H9 (cell line): ENCODE data around the gene ULK1. TPM values are rescaled to one million over a fixed set of nuclear protein-coding genes. Genes with fewer than 3 reads are reported as not detected.

ENCODE experiments used
- DNase-seq: peaks from one replicate; pipeline ENCODE4 v3.0.0-alpha.2; 2017
- H2AFZ ChIP-seq: one replicate; pipeline ENCODE4 v1.6.1; 2013; ENCODE audit warnings: mild to moderate bottlenecking, low read length, control low read depth, moderate library complexity
- H2AK5ac ChIP-seq: 2 replicates; pipeline ENCODE4 v1.6.1; 2013; ENCODE audit warnings: low read length, control low read depth, mixed read lengths; ENCODE audit not compliant: insufficient read length
- H2BK120ac ChIP-seq: one replicate; pipeline ENCODE4 v1.6.1; 2013; ENCODE audit warnings: low read depth, mild to moderate bottlenecking, low read length, control low read depth, inconsistent platforms; ENCODE audit not compliant: poor library complexity, severe bottlenecking
- H2BK12ac ChIP-seq: 2 replicates; pipeline ENCODE4 v1.6.1; 2013; ENCODE audit warnings: low read length, control low read depth, mixed read lengths, low read depth; ENCODE audit not compliant: insufficient read length
- H2BK15ac ChIP-seq: 2 replicates; pipeline ENCODE4 v1.6.1; 2013; ENCODE audit warnings: low read depth, low read length, control low read depth
- H2BK20ac ChIP-seq: one replicate; pipeline ENCODE4 v1.6.1; 2013; ENCODE audit warnings: low read depth, mild to moderate bottlenecking, low read length, control low read depth, inconsistent platforms; ENCODE audit not compliant: poor library complexity, severe bottlenecking
- H2BK5ac ChIP-seq: 2 replicates; pipeline ENCODE4 v1.6.1; 2013; ENCODE audit warnings: low read length, control low read depth, mixed read lengths; ENCODE audit not compliant: insufficient read length
- H3K14ac ChIP-seq: 2 replicates; pipeline ENCODE4 v1.6.1; 2013; ENCODE audit warnings: low read length, control low read depth; ENCODE audit not compliant: insufficient read depth
- H3K18ac ChIP-seq: 2 replicates; pipeline ENCODE4 v1.6.1; 2013; ENCODE audit warnings: low read depth, mild to moderate bottlenecking, mixed read lengths, low read length, control low read depth; ENCODE audit not compliant: insufficient read length
- H3K23ac ChIP-seq: 2 replicates; pipeline ENCODE4 v1.6.1; 2013; ENCODE audit warnings: low read length, control low read depth, mixed read lengths, low read depth; ENCODE audit not compliant: insufficient read length
- H3K23me2 ChIP-seq: 2 replicates; pipeline ENCODE4 v1.6.1; 2013; ENCODE audit warnings: low read depth, mild to moderate bottlenecking, mixed read lengths, low read length, control low read depth; ENCODE audit not compliant: insufficient read length, poor library complexity, severe bottlenecking
- H3K27ac ChIP-seq: 2 replicates; pipeline ENCODE4 v1.5.1; 2013; ENCODE audit warnings: low read length, control low read depth, mixed read lengths, low read depth; ENCODE audit not compliant: insufficient read length
- H3K27me3 ChIP-seq: 2 replicates; pipeline ENCODE4 v1.6.1; 2013; ENCODE audit warnings: low read length, control low read depth, inconsistent platforms; ENCODE audit not compliant: insufficient read depth
- H3K4ac ChIP-seq: 2 replicates; pipeline ENCODE4 v1.6.1; 2013; ENCODE audit warnings: low read depth, mild to moderate bottlenecking, control low read depth, inconsistent platforms, low read length, moderate library complexity
- H3K4me1 ChIP-seq: 2 replicates; pipeline ENCODE4 v1.6.1; 2013; ENCODE audit warnings: low read length, control low read depth, inconsistent platforms; ENCODE audit not compliant: insufficient read depth
- H3K4me2 ChIP-seq: 2 replicates; pipeline ENCODE4 v1.6.1; 2013; ENCODE audit warnings: low read length, control low read depth, mixed read lengths; ENCODE audit not compliant: insufficient read length, insufficient read depth
- H3K56ac ChIP-seq: 2 replicates; pipeline ENCODE4 v1.6.1; 2013; ENCODE audit warnings: low read depth, mild to moderate bottlenecking, mixed read lengths, low read length, control low read depth; ENCODE audit not compliant: insufficient read length
- H3K79me1 ChIP-seq: 2 replicates; pipeline ENCODE4 v1.6.1; 2013; ENCODE audit warnings: low read depth, mild to moderate bottlenecking, moderate library complexity, low read length, control low read depth, inconsistent platforms; ENCODE audit not compliant: insufficient read depth, poor library complexity, severe bottlenecking
- H3K79me2 ChIP-seq: 2 replicates; pipeline ENCODE4 v1.6.1; 2013; ENCODE audit warnings: low read length, control low read depth, inconsistent platforms; ENCODE audit not compliant: insufficient read depth
- H3K9ac ChIP-seq: 2 replicates; pipeline ENCODE4 v1.6.1; 2013; ENCODE audit warnings: low read length, control low read depth, mixed read lengths; ENCODE audit not compliant: insufficient read length; ENCODE audit errors: extremely low read depth
- H3K9me3 ChIP-seq: one replicate; pipeline ENCODE4 v1.6.1; 2013; ENCODE audit warnings: low read depth, low read length, inconsistent platforms; ENCODE audit not compliant: control insufficient read depth
- H3T11ph ChIP-seq: one replicate; pipeline ENCODE4 v1.6.1; 2013; ENCODE audit warnings: mild to moderate bottlenecking, low read length, control low read depth, inconsistent platforms
- H4K20me1 ChIP-seq: one replicate; pipeline ENCODE4 v1.6.1; 2013; ENCODE audit not compliant: control insufficient read depth, insufficient read length, insufficient read depth
- H4K5ac ChIP-seq: 2 replicates; pipeline ENCODE4 v1.6.1; 2013; ENCODE audit warnings: low read depth, mild to moderate bottlenecking, mixed read lengths, low read length, control low read depth; ENCODE audit not compliant: insufficient read length
- H4K8ac ChIP-seq: replicated peaks from 2 replicates; pipeline ENCODE4 v1.6.1; 2013; ENCODE audit warnings: low read length, control low read depth, mixed read lengths, low read depth; ENCODE audit not compliant: insufficient read length
- H4K91ac ChIP-seq: 2 replicates; pipeline ENCODE4 v1.6.1; 2013; ENCODE audit warnings: low read depth, mild to moderate bottlenecking, moderate library complexity, mixed read lengths, low read length, control low read depth; ENCODE audit not compliant: insufficient read length
- H3K27ac Mint-ChIP-seq, 3 experiments: 2 replicates in 2 of 3; 3 replicates in 1 of 3; pipeline ENCODE4 v1.8.0; 2020 to 2021; ENCODE audit warnings: mixed read lengths in 3 of 3, mild to moderate bottlenecking in 1 of 3, moderate library complexity in 1 of 3
- H3K27me3 Mint-ChIP-seq: 2 replicates; pipeline ENCODE4 v1.8.0; 2021; ENCODE audit warnings: low read depth, mild to moderate bottlenecking, moderate library complexity, mixed read lengths
- H3K36me3 Mint-ChIP-seq, 3 experiments: 2 replicates in 2 of 3; 3 replicates in 1 of 3; pipeline ENCODE4 v1.8.0; 2020 to 2021; ENCODE audit warnings: low read depth in 3 of 3, mixed read lengths in 3 of 3; ENCODE audit not compliant: insufficient read depth in 1 of 3
- H3K4me1 Mint-ChIP-seq, 2 experiments: 2 replicates each; pipeline ENCODE4 v1.8.0; 2020; ENCODE audit warnings: mixed read lengths in 2 of 2
- H3K4me3 Mint-ChIP-seq, 2 experiments: 2 replicates in 1 of 2; 3 replicates in 1 of 2; pipeline ENCODE4 v1.8.0; 2020 to 2021; ENCODE audit warnings: mild to moderate bottlenecking in 2 of 2, mixed read lengths in 2 of 2, moderate library complexity in 1 of 2
- H3K9me3 Mint-ChIP-seq, 2 experiments: 2 replicates in 1 of 2; 3 replicates in 1 of 2; pipeline ENCODE4 v1.8.0; 2020; ENCODE audit warnings: mild to moderate bottlenecking in 2 of 2, mixed read lengths in 2 of 2, moderate library complexity in 1 of 2
- WGBS: extraction: QIAGEN DNeasy Blood & Tissue Kit; methylation state at CpG from one replicate; pipeline ENCODE4 v1.1.7; 2013; ENCODE audit warnings: missing lambda C conversion rate, low lambda C conversion rate, mixed read lengths; ENCODE audit not compliant: insufficient read length; ENCODE audit errors: extremely low coverage; 5-methylcytosine and 5-hydroxymethylcytosine counted together
- total RNA-seq: library from RNA; stranded (reverse); gene quantifications from 2 replicates; pipeline ENCODE4 v1.2.1, GENCODE V29; 2021
- TF ChIP-seq, protein P1 (sequence below): fragments of 200-600 bp; sonication (generic); conservative IDR thresholded peaks from 3 replicates; pipeline ENCODE4 v1.8.0; 2021; ENCODE audit warnings: antibody characterized with exemption, mild to moderate bottlenecking

Gene ULK1
- total RNA-seq, 1 experiment from 2014 or later = 57.2 TPM

DNA sequence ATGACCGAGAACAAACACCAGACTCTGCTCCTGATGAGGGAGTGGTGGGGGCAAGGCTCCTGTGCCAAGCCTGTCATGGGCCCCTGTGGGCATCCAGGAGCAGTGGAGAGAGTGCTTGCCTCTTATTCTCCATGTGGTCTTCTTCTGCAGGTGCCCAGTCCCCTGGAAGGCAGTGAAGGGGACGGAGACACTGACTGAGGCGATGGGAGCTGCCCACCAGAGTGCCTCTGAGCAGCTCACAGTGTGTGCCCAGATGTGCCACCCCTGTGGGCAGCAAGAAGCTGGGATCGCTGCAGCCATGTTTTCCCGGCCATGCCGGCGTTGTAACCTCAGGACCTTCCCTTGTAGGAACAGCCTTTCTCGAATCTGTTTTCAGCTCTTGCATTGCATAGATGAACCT lies 49.0 kb downstream of the ULK1 start:
- Histone ChIP-seq H3K23me2 (no peaks in the 10 kb centered on the region), H3K4ac (no peak overlapping the region), H2BK15ac (no peak overlapping the region), H3K9me3 (no peaks in the 10 kb centered on the region), H3K14ac (no peak overlapping the region), H2AFZ (no peak overlapping the region), H2BK5ac (no peak overlapping the region), H4K8ac (no peak overlapping the region), H3K79me2 (no peaks in the 10 kb centered on the region; the same call in 1 of the 2 replicates), H3K79me1 (no peaks in the 10 kb centered on the region), H4K20me1 (no peaks in the 10 kb centered on the region), H3T11ph (no peak overlapping the region), H3K23ac (no peak overlapping the region), H3K27ac (no peak overlapping the region), H2BK20ac (no peak overlapping the region), H4K5ac (no peak overlapping the region), H2BK120ac (no peak overlapping the region), H2BK12ac (no peak overlapping the region), H2AK5ac (no peak overlapping the region), H3K27me3 (no peaks in the 10 kb centered on the region), H3K9ac (no peak overlapping the region), H4K91ac (no peak overlapping the region), H3K4me1 (peaks cover 4% of the 10 kb centered on the region; the same call in 1 of the 2 replicates), H3K4me2 (no peak overlapping the region), H3K56ac (no peak overlapping the region), H3K18ac (no peak overlapping the region)
- Mint-ChIP-seq H3K27me3 (peaks cover 1% of the 10 kb centered on the region; the same call in 1 of the 2 replicates), H3K9me3 (no peaks in the 10 kb centered on the region), H3K27ac (no peak overlapping the region; a peak in 1 of 7 replicates), H3K4me1 (peaks cover 3 to 8% of the 10 kb centered on the region in 2 experiments), H3K4me3 (no peak overlapping the region), H3K36me3 (peaks cover 40 to 73% (median 57%) of the 10 kb centered on the region in 3 experiments; a peak in 6 of 7 replicates)
- no CpG with 5 or more reads among the region's 8 CpGs for WGBS
- TF ChIP-seq, protein P1, sequence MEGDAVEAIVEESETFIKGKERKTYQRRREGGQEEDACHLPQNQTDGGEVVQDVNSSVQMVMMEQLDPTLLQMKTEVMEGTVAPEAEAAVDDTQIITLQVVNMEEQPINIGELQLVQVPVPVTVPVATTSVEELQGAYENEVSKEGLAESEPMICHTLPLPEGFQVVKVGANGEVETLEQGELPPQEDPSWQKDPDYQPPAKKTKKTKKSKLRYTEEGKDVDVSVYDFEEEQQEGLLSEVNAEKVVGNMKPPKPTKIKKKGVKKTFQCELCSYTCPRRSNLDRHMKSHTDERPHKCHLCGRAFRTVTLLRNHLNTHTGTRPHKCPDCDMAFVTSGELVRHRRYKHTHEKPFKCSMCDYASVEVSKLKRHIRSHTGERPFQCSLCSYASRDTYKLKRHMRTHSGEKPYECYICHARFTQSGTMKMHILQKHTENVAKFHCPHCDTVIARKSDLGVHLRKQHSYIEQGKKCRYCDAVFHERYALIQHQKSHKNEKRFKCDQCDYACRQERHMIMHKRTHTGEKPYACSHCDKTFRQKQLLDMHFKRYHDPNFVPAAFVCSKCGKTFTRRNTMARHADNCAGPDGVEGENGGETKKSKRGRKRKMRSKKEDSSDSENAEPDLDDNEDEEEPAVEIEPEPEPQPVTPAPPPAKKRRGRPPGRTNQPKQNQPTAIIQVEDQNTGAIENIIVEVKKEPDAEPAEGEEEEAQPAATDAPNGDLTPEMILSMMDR = no peak
- DNase-seq = peak; percentile 27
